Measurements from ENCODE around the gene IZUMO2.
"Not testable (repeated sequence)": the region's sequence is repeated elsewhere in the genome, so short reads cannot be mapped to it uniquely, and the experiment has no call there.

IZUMO2 gene

DNA sequence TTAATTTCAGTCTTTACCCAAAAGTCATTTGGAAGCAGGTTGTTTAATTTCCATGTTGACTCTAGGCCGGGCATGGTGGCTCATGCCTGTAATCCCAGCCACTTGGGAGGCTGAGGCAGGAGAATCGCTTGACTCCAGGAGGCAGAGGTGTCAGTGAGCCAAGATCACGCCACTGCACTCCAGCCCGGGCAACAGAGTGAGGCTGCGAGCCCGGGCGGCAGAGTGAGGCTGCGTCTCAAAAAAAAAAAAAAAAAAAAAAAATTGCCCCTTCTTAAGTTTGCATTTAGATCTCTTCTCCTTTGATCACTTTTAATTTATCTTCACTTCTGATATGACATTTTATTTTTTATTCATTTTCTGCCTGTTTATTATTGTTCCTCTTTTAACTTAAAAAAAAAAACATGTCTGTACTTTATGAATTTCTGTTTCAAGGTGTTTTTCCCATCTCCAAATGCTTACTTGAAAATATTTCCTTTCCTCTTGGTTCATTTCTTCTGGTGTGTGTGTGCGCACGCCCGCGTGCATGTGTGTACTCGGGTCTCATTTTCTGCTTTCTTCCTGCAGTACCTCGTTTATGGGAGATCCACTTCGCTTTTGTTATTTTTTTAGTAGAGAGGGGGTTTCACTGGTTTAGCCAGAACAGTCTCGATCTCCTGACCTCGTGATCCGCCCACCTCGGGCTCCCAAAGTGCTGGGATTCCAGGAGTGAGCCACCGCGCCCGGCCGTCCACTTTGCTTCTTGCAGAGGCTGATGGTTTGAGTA lies 26.3 kb downstream of the IZUMO2 start:
- H3K27me3 Mint-ChIP-seq; H3K27ac Mint-ChIP-seq; H3K9me3 Mint-ChIP-seq; H3K4me3 Mint-ChIP-seq; H3K4me1 Mint-ChIP-seq (ENCODE audit: low read depth); intact Hi-C loops (cut with micrococcal nuclease); H3K36me3 Mint-ChIP-seq (ENCODE audit: low read depth): not testable (repeated sequence)

DNA sequence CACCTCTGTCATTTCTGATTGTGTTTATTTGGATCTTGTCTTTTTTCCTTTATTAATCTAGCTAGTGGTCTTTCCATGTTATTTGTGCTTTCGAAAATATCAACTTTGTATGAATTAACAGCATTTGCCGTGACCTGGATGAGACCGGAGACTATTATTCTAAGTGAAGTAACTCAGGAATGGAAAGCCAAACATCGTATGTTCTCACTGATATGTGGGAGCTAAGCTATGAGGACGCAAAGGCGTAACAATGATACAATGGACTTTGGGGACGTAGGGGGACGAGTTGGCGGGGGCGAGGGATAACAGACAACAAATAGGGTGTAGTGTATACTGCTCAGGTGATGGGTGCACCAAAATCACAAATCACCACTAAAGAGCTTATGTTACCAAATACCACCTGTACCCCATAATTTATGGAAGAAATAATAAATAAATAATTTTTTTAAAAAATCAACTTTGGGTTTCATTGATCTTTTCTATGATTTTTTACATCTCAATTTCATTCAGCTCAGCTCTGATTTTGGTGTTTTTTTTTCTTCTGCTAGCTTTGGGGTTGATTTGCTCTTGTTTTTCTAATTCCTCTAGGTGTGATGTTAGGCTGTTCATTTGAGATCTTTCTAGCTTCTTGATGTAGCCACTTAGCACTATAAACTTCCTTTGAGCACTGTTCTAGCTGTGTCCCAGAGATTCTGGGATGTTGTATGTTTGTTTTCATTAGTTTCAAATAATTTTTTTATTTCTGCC lies 27.1 kb downstream of the IZUMO2 start:
- H3K36me3 Mint-ChIP-seq (ENCODE audit: low read depth); H3K4me1 Mint-ChIP-seq (ENCODE audit: low read depth); intact Hi-C loops (cut with micrococcal nuclease); H3K27ac Mint-ChIP-seq; H3K4me3 Mint-ChIP-seq; H3K27me3 Mint-ChIP-seq; H3K9me3 Mint-ChIP-seq: not testable (repeated sequence)

DNA sequence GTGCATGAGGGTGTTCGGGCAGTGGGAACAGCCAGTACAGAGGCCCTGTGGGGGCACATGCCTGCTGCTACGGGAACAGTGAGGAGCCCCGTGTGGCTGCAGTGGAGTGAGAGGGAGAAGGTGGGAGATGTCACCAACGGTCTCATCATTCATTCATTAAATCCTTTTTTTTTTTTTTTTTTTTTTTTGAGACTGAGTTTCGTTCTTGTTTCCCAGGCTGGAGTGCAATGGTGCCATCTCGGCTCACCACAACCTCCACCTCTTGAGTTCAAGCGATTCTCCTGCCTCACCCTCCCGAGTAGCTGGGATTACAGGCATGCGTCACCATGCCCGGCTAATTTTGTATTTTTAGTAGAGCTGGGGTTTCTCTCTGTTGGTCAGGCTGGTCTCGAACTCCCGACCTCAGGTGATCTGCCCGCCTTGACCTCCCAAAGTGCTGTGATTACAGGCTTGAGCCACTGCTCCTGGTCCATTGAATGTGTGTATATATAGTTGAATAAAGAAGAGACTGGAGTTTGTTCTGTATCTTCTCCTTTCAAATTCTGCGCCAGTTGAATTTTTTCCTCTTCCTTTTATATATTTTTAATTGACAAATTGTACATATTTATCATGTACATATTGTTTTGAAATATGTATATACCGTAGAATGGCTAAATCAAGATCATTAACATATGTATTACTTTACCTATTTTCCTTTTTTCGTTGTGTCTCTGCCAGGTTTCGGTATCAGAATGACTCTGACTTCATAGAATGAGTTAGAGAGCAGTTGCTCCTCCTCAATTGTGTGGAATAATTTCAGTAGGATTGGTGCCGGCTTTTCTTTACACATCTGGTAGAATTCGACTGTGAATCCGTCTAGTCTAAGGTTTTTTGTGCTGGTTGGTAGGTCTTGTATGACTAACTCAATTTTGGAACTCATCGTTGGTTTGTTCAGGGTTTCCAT lies 28.0 kb downstream of the IZUMO2 start:
- H3K27ac Mint-ChIP-seq; H3K9me3 Mint-ChIP-seq; intact Hi-C loops (cut with micrococcal nuclease); H3K4me1 Mint-ChIP-seq (ENCODE audit: low read depth); H3K36me3 Mint-ChIP-seq (ENCODE audit: low read depth); H3K27me3 Mint-ChIP-seq; H3K4me3 Mint-ChIP-seq: not testable (repeated sequence)

DNA sequence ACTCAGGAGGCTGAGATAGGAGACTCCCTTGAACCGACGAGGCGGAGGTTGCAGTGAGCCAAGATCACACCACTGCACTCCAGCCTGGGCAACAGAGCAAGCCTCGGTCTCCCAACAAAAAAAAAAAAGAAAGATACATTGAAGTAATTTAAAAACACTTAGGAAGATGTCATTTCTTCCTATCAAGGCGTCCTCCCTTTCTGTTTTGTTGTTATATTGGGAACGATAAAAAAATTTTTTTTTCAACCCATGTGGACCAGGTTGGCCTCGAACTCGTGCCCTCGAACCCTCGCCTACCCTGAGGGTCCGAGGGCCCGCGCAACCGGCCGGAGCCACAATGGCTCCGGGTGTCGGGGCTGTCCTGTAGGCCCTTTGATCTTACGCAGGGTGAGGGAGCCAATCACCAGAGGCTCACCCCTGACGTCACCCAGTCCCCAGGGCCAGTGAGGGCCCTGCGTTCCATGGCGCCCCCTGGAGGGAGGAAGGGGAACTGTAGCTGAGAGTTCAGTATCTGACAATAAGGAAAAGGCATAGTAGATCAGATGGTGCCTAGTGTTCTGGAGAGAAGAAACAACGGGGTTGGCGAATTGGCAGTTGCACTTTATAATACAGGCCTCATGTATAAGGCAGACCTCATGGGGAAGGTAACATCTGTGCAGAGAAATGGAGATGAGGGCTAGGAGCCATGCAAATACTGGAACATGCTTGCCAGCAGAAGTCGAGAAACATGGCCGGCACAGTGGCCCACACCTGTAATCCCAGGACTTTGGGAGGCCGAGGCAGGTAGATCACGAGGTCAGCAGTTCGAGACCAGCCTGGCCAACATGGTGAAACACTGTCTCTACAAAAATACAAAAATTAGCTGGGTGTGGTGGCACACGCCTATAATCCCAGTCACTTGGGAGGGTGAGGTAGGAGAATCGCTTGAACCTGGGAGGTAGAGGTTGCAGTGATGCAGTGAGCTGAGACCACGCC lies 29.3 kb downstream of the IZUMO2 start:
- H3K27ac Mint-ChIP-seq; H3K4me3 Mint-ChIP-seq; H3K9me3 Mint-ChIP-seq; intact Hi-C loops (cut with micrococcal nuclease); H3K4me1 Mint-ChIP-seq (ENCODE audit: low read depth); H3K36me3 Mint-ChIP-seq (ENCODE audit: low read depth); H3K27me3 Mint-ChIP-seq: not testable (repeated sequence)

DNA sequence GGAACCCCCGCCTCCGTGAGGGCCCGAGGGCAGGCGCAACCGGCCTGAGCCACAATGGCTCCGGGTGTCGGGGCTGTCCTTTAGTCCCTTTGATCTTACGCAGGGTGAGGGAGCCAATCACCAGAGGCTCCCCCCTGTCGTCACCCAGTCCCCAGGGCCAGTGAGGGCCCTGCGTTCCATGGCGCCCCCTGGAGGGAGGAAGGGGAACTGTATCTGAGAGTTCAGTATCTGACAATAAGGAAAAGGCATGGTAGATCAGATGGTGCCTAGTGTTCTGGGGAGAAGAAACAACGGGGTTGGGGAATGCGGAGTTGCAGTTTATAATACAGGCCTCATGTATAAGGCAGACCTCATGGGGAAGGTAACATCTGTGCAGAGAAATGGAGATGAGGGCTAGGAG lies 59.1 kb downstream of the IZUMO2 start:
- H3K27me3 Mint-ChIP-seq; H3K36me3 Mint-ChIP-seq (ENCODE audit: low read depth); H3K9me3 Mint-ChIP-seq; intact Hi-C loops (cut with micrococcal nuclease); H3K4me1 Mint-ChIP-seq (ENCODE audit: low read depth); H3K27ac Mint-ChIP-seq; H3K4me3 Mint-ChIP-seq: not testable (repeated sequence)

DNA sequence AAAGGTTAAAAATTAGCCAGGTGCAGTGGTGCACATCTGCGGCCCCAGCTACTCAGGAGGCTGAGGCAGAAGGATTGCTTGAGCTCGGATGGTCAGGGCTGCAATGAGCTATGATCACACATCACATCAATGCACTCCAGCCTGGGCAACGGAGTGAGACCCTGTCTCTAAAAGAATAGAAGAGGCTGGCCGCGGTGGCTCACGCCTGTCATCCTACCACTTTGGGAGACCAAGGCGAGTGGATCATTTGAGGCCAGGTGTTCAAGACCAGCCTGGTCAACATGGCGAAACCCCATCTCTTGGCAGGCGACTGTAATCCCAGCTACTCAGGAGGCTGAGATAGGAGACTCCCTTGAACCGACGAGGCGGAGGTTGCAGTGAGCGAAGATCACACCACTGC lies 59.7 kb downstream of the IZUMO2 start:
- intact Hi-C loops (cut with micrococcal nuclease); H3K9me3 Mint-ChIP-seq; H3K4me3 Mint-ChIP-seq; H3K36me3 Mint-ChIP-seq (ENCODE audit: low read depth); H3K27me3 Mint-ChIP-seq; H3K4me1 Mint-ChIP-seq (ENCODE audit: low read depth); H3K27ac Mint-ChIP-seq: not testable (repeated sequence)
